OCI-LY1 (cell line): ENCODE results near the gene ARPP21.

Source experiments
- H2AFZ ChIP-seq: fragments of 200-600 bp; sonication (generic), shearing (Covaris generic); 2 replicates; pipeline ENCODE4 v1.6.0; 2014; ENCODE audit warnings: antibody characterized with exemption, mild to moderate bottlenecking, low read length
- H3F3A ChIP-seq: fragments of 200-600 bp; sonication (generic), shearing (Covaris generic); 2 replicates; pipeline ENCODE4 v1.6.0; 2014; ENCODE audit warnings: mild to moderate bottlenecking, antibody characterized with exemption, low read length, moderate library complexity; ENCODE audit not compliant: insufficient read depth
- H3K27ac ChIP-seq: fragments of 200-600 bp; sonication (generic); 2 replicates; pipeline ENCODE4 v1.5.1; 2014; ENCODE audit warnings: low read length, mixed run types, mild to moderate bottlenecking, low read depth; ENCODE audit not compliant: poor library complexity, severe bottlenecking
- H3K27me3 ChIP-seq: fragments of 200-600 bp; sonication (generic); 2 replicates; pipeline ENCODE4 v1.6.0; 2014; ENCODE audit warnings: antibody characterized with exemption, mild to moderate bottlenecking, low read length, moderate library complexity; ENCODE audit not compliant: insufficient read depth
- H3K36me3 ChIP-seq: fragments of 200-600 bp; sonication (generic); 2 replicates; pipeline ENCODE4 v1.6.1; 2014; ENCODE audit warnings: mild to moderate bottlenecking, antibody characterized with exemption, low read length, moderate library complexity, mixed read lengths; ENCODE audit not compliant: insufficient read depth
- H3K4me1 ChIP-seq: fragments of 200-600 bp; sonication (generic); 2 replicates; pipeline ENCODE4 v1.5.1; 2014; ENCODE audit warnings: mild to moderate bottlenecking, low read length, moderate library complexity; ENCODE audit not compliant: insufficient read depth, severe bottlenecking
- H3K4me2 ChIP-seq: fragments of 200-600 bp; sonication (generic), shearing (Covaris generic); 2 replicates; pipeline ENCODE4 v1.6.1; 2014; ENCODE audit warnings: low read length
- H3K4me3 ChIP-seq: fragments of 200-600 bp; sonication (generic); 2 replicates; pipeline ENCODE4 v1.5.1; 2014; ENCODE audit warnings: low read length, low read depth, mild to moderate bottlenecking, mixed read lengths; ENCODE audit not compliant: poor library complexity, severe bottlenecking
- H3K79me2 ChIP-seq: fragments of 200-600 bp; shearing (Covaris generic); 2 replicates; pipeline ENCODE4 v1.6.1; 2016; ENCODE audit warnings: mixed run types, low read length, mixed read lengths; ENCODE audit not compliant: insufficient read depth
- H3K9ac ChIP-seq: fragments of 200-600 bp; sonication (generic), shearing (Covaris generic); 2 replicates; pipeline ENCODE4 v1.6.1; 2014; ENCODE audit warnings: mild to moderate bottlenecking, low read length, mixed read lengths
- H3K9me2 ChIP-seq: fragments of 200-600 bp; sonication (generic), shearing (Covaris generic); 2 replicates; pipeline ENCODE4 v1.6.1; 2014; ENCODE audit warnings: low read depth, mild to moderate bottlenecking, low read length, mixed read lengths
- H3K9me3 ChIP-seq: fragments of 200-600 bp; shearing (Covaris generic); 2 replicates; pipeline ENCODE4 v1.6.1; 2014; ENCODE audit warnings: low read length, mixed read lengths
- H4K20me1 ChIP-seq: fragments of 200-600 bp; sonication (generic), shearing (Covaris generic); 2 replicates; pipeline ENCODE4 v1.6.0; 2016; ENCODE audit warnings: mild to moderate bottlenecking, low read length; ENCODE audit not compliant: insufficient read depth
- EZH2 ChIP-seq: fragments of 200-600 bp; sonication (generic), shearing (Covaris generic); IDR thresholded peaks from 2 replicates; pipeline ENCODE4 v1.8.0; 2017; ENCODE audit warnings: borderline replicate concordance, mixed run types, mild to moderate bottlenecking, antibody characterized with exemption, low read length, moderate library complexity, mixed read lengths
- TF ChIP-seq, protein P1 (sequence below): fragments of 200-600 bp; sonication (generic), shearing (Covaris generic); IDR thresholded peaks from 2 replicates; pipeline ENCODE4 v1.5.1; 2017; ENCODE audit warnings: mild to moderate bottlenecking, antibody characterized with exemption, low read length, moderate library complexity, mixed read lengths

Gene ARPP21

DNA sequence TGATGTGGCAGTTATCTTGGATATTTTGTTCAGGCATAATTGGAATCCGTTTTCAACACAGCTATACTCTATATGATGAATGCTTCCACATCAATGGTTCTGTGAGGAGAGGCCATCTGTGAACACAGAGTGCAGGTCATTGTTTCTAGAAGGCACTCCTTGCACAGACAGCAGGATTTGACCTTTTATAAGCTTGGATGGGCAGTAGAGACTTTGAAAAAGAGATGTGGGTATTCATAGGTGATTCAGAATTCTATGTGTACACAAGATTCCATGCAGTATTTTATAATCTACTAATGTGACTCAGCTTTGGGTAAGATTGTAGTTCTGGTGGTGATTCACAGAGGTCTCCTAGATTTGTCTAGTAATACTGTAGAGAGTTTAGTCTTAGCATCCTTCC is 12.5 kb downstream of the ARPP21 start:
- Histone ChIP-seq H3K4me3 (no peak overlapping the region), H3K4me1 (peaks cover 55% of the 10 kb centered on the region), H3K4me2 (no peak overlapping the region), H3K9ac (no peak overlapping the region), H3K27me3 (no peaks in the 10 kb centered on the region), H3K9me2 (no peaks in the 10 kb centered on the region), H3F3A (no peaks in the 10 kb centered on the region), H3K36me3 (no peaks in the 10 kb centered on the region), H3K9me3 (no peaks in the 10 kb centered on the region), H2AFZ (no peak overlapping the region), H4K20me1 (no peaks in the 10 kb centered on the region), H3K27ac (peak overlapping the region; percentile 73), H3K79me2 (no peaks in the 10 kb centered on the region)
- no peak for TF ChIP-seq EZH2
- TF ChIP-seq, protein P1, sequence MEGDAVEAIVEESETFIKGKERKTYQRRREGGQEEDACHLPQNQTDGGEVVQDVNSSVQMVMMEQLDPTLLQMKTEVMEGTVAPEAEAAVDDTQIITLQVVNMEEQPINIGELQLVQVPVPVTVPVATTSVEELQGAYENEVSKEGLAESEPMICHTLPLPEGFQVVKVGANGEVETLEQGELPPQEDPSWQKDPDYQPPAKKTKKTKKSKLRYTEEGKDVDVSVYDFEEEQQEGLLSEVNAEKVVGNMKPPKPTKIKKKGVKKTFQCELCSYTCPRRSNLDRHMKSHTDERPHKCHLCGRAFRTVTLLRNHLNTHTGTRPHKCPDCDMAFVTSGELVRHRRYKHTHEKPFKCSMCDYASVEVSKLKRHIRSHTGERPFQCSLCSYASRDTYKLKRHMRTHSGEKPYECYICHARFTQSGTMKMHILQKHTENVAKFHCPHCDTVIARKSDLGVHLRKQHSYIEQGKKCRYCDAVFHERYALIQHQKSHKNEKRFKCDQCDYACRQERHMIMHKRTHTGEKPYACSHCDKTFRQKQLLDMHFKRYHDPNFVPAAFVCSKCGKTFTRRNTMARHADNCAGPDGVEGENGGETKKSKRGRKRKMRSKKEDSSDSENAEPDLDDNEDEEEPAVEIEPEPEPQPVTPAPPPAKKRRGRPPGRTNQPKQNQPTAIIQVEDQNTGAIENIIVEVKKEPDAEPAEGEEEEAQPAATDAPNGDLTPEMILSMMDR, result no peak

DNA sequence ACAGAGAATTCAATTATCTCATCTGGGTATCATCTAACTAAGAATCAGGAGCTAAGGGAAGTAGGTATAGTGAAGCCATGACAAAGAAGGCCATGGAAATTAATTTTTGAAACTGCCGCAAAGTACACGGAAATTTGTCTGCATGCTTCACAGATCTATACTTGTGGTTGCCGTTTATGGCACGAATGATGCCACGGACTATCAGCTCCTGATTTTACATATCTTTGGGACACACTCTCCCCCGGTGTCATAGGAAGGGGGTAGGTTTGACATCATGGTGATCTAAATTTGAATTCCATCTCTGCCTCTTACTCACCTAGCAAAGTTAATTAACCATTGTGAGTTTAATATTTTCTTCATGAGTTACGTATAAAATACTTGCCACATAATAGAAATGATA is 14.0 kb downstream of the ARPP21 start:
- H3K4me3 ChIP-seq, result peak overlapping the region; percentile 9
- H3K36me3 ChIP-seq, result no peaks in the 10 kb centered on the region
- TF ChIP-seq EZH2, result no peak
- TF ChIP-seq, protein P1, result no peak
- H3K4me1 ChIP-seq, result peaks cover 65% of the 10 kb centered on the region
- H3K9me3 ChIP-seq, result no peaks in the 10 kb centered on the region
- no peaks in the 10 kb centered on the region for H3K9me2 ChIP-seq
- no peak overlapping the region for H3K9ac ChIP-seq
- no peaks in the 10 kb centered on the region for H3F3A ChIP-seq
- no peaks in the 10 kb centered on the region for H3K79me2 ChIP-seq
- H2AFZ ChIP-seq, result 0 out of 2 replicates have a peak overlapping the region, but pooled peaks have one; percentile 19
- no peaks in the 10 kb centered on the region for H4K20me1 ChIP-seq
- peak overlapping the region; percentile 73 for H3K27ac ChIP-seq
- peak overlapping the region; percentile 44 for H3K4me2 ChIP-seq
- no peaks in the 10 kb centered on the region for H3K27me3 ChIP-seq

DNA sequence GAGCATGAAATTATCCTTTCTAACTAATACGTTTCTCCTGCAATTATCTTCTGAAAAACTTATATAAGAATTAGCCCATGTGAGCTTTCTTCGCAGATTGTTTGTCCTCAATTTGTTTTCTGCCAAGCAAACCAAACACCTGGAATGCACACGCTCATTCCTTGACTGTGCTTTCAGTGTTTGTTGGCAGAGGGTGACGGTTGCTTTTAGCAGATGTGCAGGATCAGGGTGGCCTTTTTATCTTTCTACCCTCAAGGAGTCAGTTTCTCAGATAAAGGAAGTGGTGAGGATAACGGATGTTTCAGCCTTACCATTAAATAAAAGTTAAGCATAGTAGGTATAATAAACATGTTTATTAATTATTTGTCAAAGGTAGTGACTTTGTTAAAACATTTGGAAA is 15.2 kb downstream of the ARPP21 start:
- Histone ChIP-seq H3K4me2 (peak overlapping the region; percentile 44), H3K36me3 (no peaks in the 10 kb centered on the region), H3K9me3 (no peaks in the 10 kb centered on the region), H3K27me3 (no peaks in the 10 kb centered on the region), H3K79me2 (no peaks in the 10 kb centered on the region), H3K9ac (peak overlapping the region; percentile 29), H2AFZ (peak overlapping the region; percentile 51; the same call in 1 of the 2 replicates), H3K4me3 (no peak overlapping the region), H4K20me1 (no peaks in the 10 kb centered on the region), H3K27ac (peak overlapping the region; percentile 73), H3F3A (no peaks in the 10 kb centered on the region), H3K4me1 (peaks cover 74% of the 10 kb centered on the region), H3K9me2 (no peaks in the 10 kb centered on the region)
- TF ChIP-seq, protein P1, result no peak
- no peak for TF ChIP-seq EZH2
